BLaER1 (cell line): ENCODE results near the gene NTPCR.
"Not testable (repeated sequence)": the region's sequence is repeated elsewhere in the genome, so short reads cannot be mapped to it uniquely, and the experiment has no call there.

Source experiments
- H3K27ac ChIP-seq: shearing (Covaris generic); formaldehyde crosslinking; 2 replicates; pipeline ENCODE4 v1.8.1; 2022
- H3K27me3 ChIP-seq: shearing (Covaris generic); formaldehyde crosslinking; 2 replicates; pipeline ENCODE4 v1.8.1; 2022
- H3K36me3 ChIP-seq: shearing (Covaris generic); formaldehyde crosslinking; 2 replicates; pipeline ENCODE4 v1.8.1; 2022
- H3K4me1 ChIP-seq: shearing (Covaris generic); formaldehyde crosslinking; 2 replicates; pipeline ENCODE4 v1.8.1; 2022
- H3K4me2 ChIP-seq: shearing (Covaris generic); formaldehyde crosslinking; 2 replicates; pipeline ENCODE4 v1.8.1; 2022
- H3K4me3 ChIP-seq: shearing (Covaris generic); formaldehyde crosslinking; 2 replicates; pipeline ENCODE4 v1.8.1; 2022
- H3K9ac ChIP-seq: shearing (Covaris generic); formaldehyde crosslinking; 2 replicates; pipeline ENCODE4 v1.8.1; 2022
- H3K9me3 ChIP-seq: shearing (Covaris generic); formaldehyde crosslinking; 2 replicates; pipeline ENCODE4 v1.8.1; 2022
- H4K20me1 ChIP-seq: shearing (Covaris generic); formaldehyde crosslinking; 2 replicates; pipeline ENCODE4 v1.8.1; 2022
- Cebpa-rat ChIP-seq: shearing (Covaris generic); IDR thresholded peaks from 2 replicates; pipeline ENCODE4 v1.8.1; 2022

The NTPCR gene

DNA sequence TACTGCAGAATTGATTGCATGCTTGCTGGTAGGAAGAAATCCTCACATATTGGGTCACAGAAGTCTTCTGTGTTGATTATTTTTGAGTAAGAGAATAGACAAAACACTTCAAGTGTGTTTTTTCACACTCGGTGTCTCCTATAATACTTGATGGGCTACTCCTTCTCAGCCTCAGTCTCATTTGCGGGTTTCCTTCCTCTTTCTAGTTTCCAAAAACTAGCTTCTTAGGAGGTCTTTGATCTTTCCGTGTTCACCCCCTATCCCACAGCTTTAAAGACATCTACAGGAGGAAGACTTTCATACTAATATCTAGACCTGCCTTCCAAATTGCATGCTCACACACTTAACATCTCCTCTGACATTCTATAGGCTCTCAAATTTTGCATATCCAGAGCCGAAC is 40.7 kb upstream of the NTPCR start:
- no peak overlapping the region for H3K27ac ChIP-seq
- no peaks in the 10 kb centered on the region for H3K27me3 ChIP-seq
- peaks cover 20% of the 10 kb centered on the region for H3K4me1 ChIP-seq
- no peak for TF ChIP-seq Cebpa-rat
- H3K9me3 ChIP-seq = no peaks in the 10 kb centered on the region
- no peak overlapping the region for H3K9ac ChIP-seq
- H3K4me3 ChIP-seq = no peak overlapping the region
- no peaks in the 10 kb centered on the region for H4K20me1 ChIP-seq
- peak overlapping the region; percentile 62 for H3K4me2 ChIP-seq
- H3K36me3 ChIP-seq = no peaks in the 10 kb centered on the region

GRCh38 chr1:232911027-232911599 is 39.3 kb upstream of the NTPCR start:
- Histone ChIP-seq H3K36me3 (no peaks in the 10 kb centered on the region), H3K9ac (no peak overlapping the region), H4K20me1 (no peaks in the 10 kb centered on the region), H3K27ac (no peak overlapping the region), H3K9me3 (no peaks in the 10 kb centered on the region), H3K4me2 (no peak overlapping the region), H3K4me3 (no peak overlapping the region), H3K27me3 (no peaks in the 10 kb centered on the region), H3K4me1 (peaks cover 20% of the 10 kb centered on the region)
- no peak for TF ChIP-seq Cebpa-rat

DNA sequence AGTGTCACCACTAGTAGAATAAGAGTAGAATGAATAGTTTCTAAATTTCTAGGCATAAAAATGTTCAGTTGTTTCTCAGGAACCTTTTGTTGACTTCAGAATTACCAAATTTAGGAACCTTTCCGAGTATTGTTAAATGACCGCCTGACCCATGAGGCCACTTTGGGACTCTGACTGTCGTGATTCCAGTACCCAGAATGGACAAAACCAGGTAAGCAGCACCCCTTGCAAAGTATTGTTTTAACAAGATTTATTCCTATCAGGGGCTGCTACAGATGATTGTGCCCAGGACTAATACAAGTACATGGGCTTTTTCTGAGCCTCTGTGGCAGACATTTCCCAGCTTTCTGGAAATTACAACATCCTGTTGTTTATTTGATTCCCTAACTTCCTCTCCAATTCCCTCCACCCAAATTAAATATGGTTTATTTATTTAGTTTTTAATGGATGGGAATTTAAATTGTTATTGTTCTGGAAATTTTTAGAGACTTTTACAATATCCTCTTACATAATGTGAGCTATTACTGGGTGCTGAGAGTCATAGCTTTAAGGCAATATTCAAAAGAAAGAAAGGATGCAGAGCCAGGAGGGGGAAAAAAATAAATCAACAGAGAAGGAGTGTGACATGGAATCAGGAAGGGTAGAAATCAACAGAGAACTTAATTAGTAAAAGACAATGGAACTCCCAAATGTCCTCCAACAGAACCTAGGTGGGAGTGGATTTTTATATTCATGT is 37.4 kb upstream of the NTPCR start:
- Histone ChIP-seq H4K20me1 (no peaks in the 10 kb centered on the region), H3K4me2 (no peak overlapping the region), H3K27me3 (no peaks in the 10 kb centered on the region), H3K4me3 (no peak overlapping the region), H3K9ac (no peak overlapping the region), H3K27ac (no peak overlapping the region), H3K36me3 (no peaks in the 10 kb centered on the region), H3K9me3 (no peaks in the 10 kb centered on the region), H3K4me1 (peaks cover 20% of the 10 kb centered on the region)
- TF ChIP-seq Cebpa-rat = no peak

GRCh38 chr1:232914271-232914670 is 36.1 kb upstream of the NTPCR start:
- not testable (repeated sequence) for H3K9ac ChIP-seq, H3K36me3 ChIP-seq, H3K4me2 ChIP-seq, H3K27ac ChIP-seq, H3K9me3 ChIP-seq, H4K20me1 ChIP-seq, H3K27me3 ChIP-seq, H3K4me3 ChIP-seq
- peaks cover 12% of the 10 kb centered on the region for H3K4me1 ChIP-seq

DNA sequence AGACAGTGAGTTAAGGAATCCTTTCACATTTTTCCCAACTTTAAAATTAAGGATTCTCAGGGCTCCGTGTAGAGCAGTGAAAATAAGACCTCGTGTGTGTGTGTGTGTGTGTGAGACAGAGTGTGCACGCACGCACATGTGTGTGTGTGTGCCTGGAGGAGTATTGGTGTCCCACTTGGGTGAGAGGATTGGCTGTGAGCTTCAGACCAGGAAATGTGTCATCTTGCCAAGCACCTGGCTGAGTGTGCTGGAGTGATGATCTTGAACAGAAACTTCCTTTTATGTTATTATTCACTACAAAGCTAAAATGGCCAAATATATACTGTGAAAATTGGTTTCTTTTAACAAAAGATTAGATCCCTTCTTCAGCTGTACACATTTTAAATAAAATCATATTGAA is 35.2 kb upstream of the NTPCR start:
- Histone ChIP-seq H3K4me1 (peaks cover 3% of the 10 kb centered on the region), H3K4me2 (no peak overlapping the region)

DNA sequence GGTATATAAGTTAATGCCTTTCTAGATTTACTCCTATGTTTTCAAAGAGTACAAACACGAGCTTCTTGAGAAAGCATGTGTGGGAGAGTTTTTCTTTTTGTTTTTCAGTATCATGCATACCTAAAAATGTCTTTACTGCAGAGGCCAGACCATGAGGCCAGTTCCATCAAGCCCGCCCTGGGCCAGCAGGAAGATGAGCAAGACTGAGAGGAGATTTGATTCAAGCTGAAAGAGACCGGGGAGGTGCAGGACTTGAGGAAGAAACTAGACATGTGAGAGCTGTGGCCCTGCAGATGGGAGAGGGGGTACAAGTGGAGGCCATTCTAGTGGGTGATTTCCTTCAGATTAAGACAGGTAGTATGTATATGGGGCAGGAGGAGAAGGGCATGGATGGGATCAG is 33.4 kb upstream of the NTPCR start:
- peaks cover 9% of the 10 kb centered on the region for H3K4me1 ChIP-seq
- no peak for TF ChIP-seq Cebpa-rat
- 0 out of 2 replicates have a peak, but pooled peaks cover 4% of the 10 kb centered on the region for H3K9me3 ChIP-seq
- H3K27me3 ChIP-seq = no peaks in the 10 kb centered on the region
- no peak overlapping the region for H3K27ac ChIP-seq
- no peaks in the 10 kb centered on the region for H4K20me1 ChIP-seq
- H3K4me3 ChIP-seq = no peak overlapping the region
- H3K4me2 ChIP-seq = no peak overlapping the region
- H3K36me3 ChIP-seq = no peaks in the 10 kb centered on the region
- H3K9ac ChIP-seq = no peak overlapping the region

More for the DNA sequence above, 35.2 kb upstream of the NTPCR start:
- Histone ChIP-seq H4K20me1 (no peaks in the 10 kb centered on the region), H3K9ac (no peak overlapping the region), H3K27me3 (no peaks in the 10 kb centered on the region), H3K9me3 (0 out of 2 replicates have a peak, but pooled peaks cover 4% of the 10 kb centered on the region), H3K36me3 (no peaks in the 10 kb centered on the region), H3K27ac (no peak overlapping the region), H3K4me3 (no peak overlapping the region)
- TF ChIP-seq Cebpa-rat = no peak

GRCh38 chr1:232921381-232921780 is 29.0 kb upstream of the NTPCR start:
- H3K27me3 ChIP-seq = no peaks in the 10 kb centered on the region
- peaks cover 40% of the 10 kb centered on the region for H3K4me1 ChIP-seq
- H3K27ac ChIP-seq = no peak overlapping the region
- H3K9me3 ChIP-seq = 0 out of 2 replicates have a peak, but pooled peaks cover 6% of the 10 kb centered on the region
- 0 out of 2 replicates have a peak overlapping the region, but pooled peaks have one; percentile 3 for H3K4me2 ChIP-seq
- TF ChIP-seq Cebpa-rat = no peak
- H3K4me3 ChIP-seq = no peak overlapping the region
- no peak overlapping the region for H3K9ac ChIP-seq
- no peaks in the 10 kb centered on the region for H4K20me1 ChIP-seq
- H3K36me3 ChIP-seq = no peaks in the 10 kb centered on the region

- no peak overlapping the region for H3K4me3 ChIP-seq
- no peaks in the 10 kb centered on the region for H3K27me3 ChIP-seq
- no peaks in the 10 kb centered on the region for H3K36me3 ChIP-seq
- peaks cover 15% of the 10 kb centered on the region for H3K9me3 ChIP-seq
- peaks cover 40% of the 10 kb centered on the region for H3K4me1 ChIP-seq
- H4K20me1 ChIP-seq = no peaks in the 10 kb centered on the region
- no peak overlapping the region for H3K27ac ChIP-seq
- no peak overlapping the region for H3K9ac ChIP-seq
- H3K4me2 ChIP-seq = no peak overlapping the region
- no peak for TF ChIP-seq Cebpa-rat
These were observed 27.9 kb upstream of the NTPCR start for GRCh38 chr1:232922485-232922884.

- peak overlapping the region; percentile 40 for H3K27ac ChIP-seq
- peaks cover 18% of the 10 kb centered on the region for H3K9me3 ChIP-seq
- H3K9ac ChIP-seq = no peak overlapping the region; the same call in 1 of the 2 replicates
- H3K4me2 ChIP-seq = peak overlapping the region; percentile 67
- H3K36me3 ChIP-seq = no peaks in the 10 kb centered on the region
- H3K4me1 ChIP-seq = peaks cover 40% of the 10 kb centered on the region
- H4K20me1 ChIP-seq = no peaks in the 10 kb centered on the region
- H3K4me3 ChIP-seq = no peak overlapping the region
- H3K27me3 ChIP-seq = no peaks in the 10 kb centered on the region
- TF ChIP-seq Cebpa-rat = no peak
These were observed 26.5 kb upstream of the NTPCR start for GRCh38 chr1:232923739-232924386.

DNA sequence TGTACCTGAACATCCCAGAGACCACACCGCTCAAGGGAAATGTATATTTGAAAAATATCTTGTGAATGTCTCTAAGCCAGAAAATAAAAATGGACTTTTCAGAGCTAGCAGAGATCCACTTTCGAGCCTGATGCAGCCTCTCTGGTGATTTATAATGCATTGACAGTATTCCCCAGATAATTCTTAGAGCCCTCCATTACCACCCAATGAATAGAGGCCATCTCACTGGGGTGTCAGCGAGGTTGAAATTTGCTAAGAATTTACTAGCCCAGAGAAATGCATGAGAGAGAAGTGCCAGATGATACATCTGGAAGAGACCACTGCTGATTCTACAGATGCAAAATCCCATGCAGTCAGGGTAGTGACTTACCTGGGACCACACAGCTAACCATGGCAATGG is 25.5 kb upstream of the NTPCR start:
- Histone ChIP-seq H3K27me3 (no peaks in the 10 kb centered on the region), H4K20me1 (no peaks in the 10 kb centered on the region), H3K4me1 (peaks cover 40% of the 10 kb centered on the region), H3K4me2 (peak overlapping the region; percentile 67), H3K9me3 (peaks cover 18% of the 10 kb centered on the region), H3K9ac (no peak overlapping the region), H3K4me3 (no peak overlapping the region), H3K27ac (no peak overlapping the region), H3K36me3 (no peaks in the 10 kb centered on the region)
- TF ChIP-seq Cebpa-rat = no peak
